GM18517 (cell line): Measurements from ENCODE around the gene CPXM2.

Source experiments
- ATAC-seq: cut with Tn5 transposase; IDR thresholded peaks from one replicate; pipeline ENCODE4 v1.9.1; 2021; ENCODE audit warnings: mild to moderate bottlenecking, moderate library complexity; ENCODE audit not compliant: unreplicated experiment

The CPXM2 gene

DNA sequence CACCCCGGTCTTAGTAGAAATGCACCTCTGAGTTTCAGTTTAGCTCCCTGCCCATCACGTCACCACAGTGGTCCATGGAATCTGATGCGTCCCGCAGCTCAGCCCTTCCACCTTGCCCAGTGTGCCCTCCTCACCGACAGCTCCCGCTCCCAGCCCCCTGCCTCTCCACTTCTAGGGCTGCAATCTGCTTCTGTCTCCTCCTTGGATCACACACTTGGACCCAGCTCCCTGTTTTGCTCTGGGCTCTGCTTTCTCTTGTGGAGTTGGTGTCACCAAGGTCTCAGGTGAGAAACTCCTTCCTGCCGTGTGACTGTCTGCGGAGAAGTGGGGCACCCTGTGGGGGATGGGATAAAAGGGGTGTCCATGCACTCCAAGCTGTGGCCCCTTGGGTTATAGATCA, 187.5 kb downstream of the CPXM2 start:
- no peak for ATAC-seq

DNA sequence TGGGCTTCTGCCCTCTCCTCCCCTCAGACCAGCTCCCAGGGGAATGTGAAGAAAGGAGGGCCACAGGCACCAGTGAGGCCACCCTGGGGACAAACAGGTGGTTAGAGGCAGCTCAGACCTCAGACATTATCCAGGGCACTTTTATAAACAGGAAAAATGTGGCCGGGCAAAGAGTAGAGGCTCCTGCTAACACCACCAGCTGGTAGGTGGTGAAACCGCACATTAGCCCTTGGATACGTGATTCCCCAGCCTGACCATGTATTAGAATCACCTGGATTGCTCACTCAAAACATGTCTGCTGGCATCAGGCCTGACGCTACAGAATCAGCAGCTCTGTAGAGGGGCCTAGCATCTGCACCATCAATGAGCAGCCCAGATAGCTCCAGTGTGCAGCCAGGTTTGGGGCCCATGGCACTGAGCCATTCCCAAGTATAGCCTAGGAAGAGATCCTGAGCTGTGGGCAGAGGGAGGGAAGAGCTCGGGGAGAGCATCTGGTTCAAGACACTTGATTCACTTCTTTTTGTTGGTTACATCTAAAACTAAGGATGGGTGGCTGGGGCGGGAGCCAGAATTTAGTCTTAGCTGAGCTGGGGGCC, 188.3 kb downstream of the CPXM2 start:
- ATAC-seq, result no peak
